ENCODE results near the gene TRIP13.

Gene TRIP13

DNA sequence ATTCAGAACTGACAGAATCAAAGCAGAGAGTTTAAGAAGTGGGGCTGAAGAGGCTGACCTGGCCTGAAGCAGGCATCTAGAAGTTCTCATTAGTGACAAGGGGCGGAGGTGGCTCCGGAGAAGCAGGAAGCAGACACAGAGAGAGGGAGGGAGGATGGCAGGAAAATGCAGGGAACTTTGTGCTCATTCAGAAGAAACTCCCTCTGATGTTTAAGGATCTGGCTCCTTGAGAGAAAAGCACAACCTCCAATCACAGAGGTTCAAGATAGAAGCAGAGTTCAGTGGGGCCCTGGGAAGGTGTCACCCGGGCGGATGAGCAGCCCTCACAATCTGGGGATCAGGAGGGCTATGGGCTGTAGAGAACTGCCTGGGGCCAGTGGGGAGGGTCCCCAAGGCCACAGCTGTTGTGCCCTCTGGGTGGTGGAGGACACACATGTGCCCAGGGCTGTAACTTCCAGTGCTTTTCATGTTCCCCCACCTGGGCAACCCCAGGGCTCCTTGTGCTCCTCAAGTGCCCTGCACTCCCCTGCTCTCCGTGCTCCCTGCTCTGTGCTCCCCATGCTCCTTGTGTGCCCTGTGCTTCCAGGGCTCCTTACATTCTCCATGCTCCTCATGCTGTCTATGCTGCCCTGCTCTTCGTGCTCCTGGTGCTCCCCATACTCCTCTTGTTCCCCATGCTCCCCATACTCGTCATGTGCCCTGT is 51.4 kb downstream of the TRIP13 start:
- no peak for TF ChIP-seq CTCF (IDR thresholded peaks at IDR 0.05)

DNA sequence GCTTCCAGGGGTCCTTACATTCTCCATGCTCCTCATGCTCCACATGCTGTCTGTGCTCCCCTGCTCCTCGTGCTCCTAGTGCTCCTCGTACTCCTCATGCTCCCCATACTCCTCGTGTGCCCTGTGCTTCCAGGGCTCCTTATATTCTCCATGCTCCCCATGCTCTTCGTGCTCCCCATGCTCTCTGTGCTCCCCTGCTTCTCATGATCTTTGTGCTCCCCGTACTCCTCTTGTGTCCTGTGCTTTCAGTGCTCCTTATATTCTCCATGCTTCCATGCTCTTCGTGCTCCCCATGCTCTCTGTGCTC is 51.9 kb downstream of the TRIP13 start:
- TF ChIP-seq CTCF (IDR thresholded peaks at IDR 0.05): no peak

DNA sequence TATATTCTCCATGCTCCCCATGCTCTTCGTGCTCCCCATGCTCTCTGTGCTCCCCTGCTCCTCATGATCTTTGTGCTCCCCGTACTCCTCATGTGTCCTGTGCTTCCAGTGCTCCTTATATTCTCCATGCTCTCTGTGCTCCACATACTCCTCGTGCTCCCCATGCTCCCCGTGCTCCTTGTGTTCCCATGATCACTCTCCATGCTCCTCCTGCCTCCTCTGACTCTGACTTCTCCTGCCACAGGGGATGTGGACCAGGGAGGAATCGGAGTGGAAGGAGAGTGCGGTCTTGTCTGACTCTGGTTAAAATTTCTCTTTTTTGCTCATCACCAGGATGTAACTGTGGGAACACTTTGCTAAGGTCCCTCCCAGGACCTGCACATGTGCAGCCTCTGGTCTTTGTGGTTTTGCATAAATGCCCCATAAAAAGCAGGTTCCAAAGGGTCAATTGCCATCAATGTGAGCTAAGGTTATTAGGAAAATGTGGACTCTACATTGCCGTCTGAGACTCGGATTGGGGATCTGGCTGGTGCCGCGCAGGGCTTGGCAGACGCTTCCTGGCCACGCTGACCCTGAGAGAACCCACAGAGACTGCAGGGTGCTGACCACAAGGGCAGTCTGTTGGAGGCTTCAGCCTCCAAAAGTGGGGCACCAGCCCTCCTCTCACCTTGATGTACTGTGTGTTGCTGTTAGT is 52.5 kb downstream of the TRIP13 start:
- TF ChIP-seq CTCF (IDR thresholded peaks at IDR 0.05): no peak

- TF ChIP-seq CTCF (IDR thresholded peaks at IDR 0.05): no peak
Measured at GRCh38 chr5:945691-946551, 53.2 kb downstream of the TRIP13 start.

DNA sequence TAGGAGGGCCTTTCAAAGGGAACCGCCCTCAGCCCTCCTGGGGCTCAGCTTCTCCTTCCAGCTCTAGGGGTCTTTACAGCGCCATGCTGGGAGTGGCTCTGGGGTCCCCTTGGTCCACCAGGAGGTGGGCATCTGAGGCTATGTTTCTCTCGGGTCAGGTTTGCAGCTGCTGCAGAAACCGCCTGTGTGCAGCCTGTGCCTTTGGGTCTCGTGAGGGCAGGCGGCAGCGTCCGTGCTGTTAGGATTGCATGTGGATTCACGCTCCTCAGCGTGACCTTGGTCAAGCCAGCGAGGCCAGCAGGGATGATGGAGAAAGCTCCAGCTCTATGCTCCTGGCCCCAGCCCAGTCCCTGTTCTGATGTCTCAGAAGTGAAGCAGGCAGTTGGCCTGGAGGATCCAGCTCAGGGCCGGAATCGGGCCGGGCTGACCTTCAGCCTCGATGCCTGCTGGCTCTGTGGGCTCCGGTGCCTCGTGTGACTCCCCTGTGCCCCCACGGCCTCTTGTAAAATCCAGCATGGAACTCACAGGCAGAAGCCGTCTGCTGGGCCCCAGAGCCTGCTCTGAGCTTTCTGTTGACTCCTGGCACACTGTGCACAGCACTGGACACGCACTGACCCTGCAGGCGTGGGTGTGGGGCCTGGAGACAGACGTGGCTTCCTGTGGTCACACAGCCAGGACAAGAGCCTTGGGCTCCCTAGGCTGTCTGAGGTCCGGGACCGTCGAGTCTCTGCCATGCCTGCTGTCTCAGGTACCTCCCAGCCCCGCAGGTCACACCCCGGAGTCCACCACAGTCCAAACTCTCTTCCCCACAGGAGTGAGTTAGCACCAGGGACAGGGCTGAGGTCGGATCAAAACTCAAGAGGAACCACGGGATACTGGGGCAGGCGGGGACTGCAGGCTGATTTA is 54.3 kb downstream of the TRIP13 start:
- TF ChIP-seq CTCF (IDR thresholded peaks at IDR 0.05): no peak

DNA sequence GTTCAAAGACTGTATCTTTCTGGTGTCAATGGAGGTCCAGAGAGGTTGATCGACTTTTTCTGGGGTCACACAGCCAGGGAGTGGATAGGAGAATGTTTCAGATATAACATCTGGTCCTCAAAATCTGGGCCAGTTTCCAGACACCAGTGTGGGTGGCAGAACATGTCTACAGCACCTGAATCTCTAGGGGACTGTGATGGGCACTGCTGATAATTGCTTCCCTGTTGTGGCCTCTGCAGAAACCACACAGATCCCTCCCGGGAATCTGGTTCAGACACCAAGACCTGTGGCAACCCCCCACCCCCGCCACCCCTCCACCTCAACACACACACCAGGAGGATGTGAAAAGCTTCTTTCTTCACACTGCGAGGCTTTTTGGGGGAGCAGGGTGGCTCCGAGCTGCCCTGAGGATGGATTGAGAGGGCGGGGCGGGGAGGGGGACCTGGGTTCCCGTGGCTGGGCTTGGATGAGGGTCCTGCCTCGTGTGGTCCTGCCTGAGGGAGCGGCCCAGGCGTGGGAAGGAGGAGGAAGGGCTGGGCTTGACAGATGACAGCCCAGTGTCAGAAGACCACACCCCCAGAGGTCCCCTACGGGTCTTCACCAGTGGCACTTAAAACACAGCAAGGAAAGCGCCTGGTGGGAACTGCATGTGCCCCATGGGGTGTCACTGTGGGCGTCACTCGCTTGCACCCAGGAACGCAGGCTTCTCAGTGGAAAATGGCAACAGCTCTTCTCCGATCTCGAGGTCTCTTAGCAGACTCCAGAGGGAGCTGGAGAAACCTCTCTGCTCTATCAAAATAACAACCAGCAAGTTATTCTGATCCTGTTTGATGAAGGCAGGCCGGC is 55.2 kb downstream of the TRIP13 start:
- TF ChIP-seq CTCF (IDR thresholded peaks at IDR 0.05): no peak
